Fibroblast of skin of back (primary cell): ENCODE data around the gene TNRC6B. TPM values are rescaled to one million over a fixed set of nuclear protein-coding genes. Genes with fewer than 3 reads are reported as not detected.
A peak's percentile ranks its signal among the peaks of the same experiment; 100 is the strongest.
"Not testable (repeated sequence)": the region's sequence is repeated elsewhere in the genome, so short reads cannot be mapped to it uniquely, and the experiment has no call there.

Experiments
- DNase-seq: peaks from one replicate; pipeline ENCODE4 v3.0.0-alpha.2; 2013
- polyA plus RNA-seq, 2 experiments: library from polyadenylated mRNA; unstranded; fragments of 120-200 nt; gene quantifications; one replicate each; pipeline ENCODE4 v1.2.1, GENCODE V29; 2013; ENCODE audit not compliant: insufficient read length in 2 of 2

TNRC6B gene
- 5.6 TPM for polyA plus RNA-seq (2013, experiment 1 of 2; ENCODE audit: insufficient read length)
- 3.9 TPM for polyA plus RNA-seq (2013, experiment 2 of 2; ENCODE audit: insufficient read length)

GRCh38 chr22:40177738-40178416 is at the start of gene TNRC6B:
Gene TNRC6B, plus strand, starts transcription at chr22:40177925. Its CDS starts 211 bp downstream, at chr22:40178136.
- DNase-seq = peak; percentile 98

- DNase-seq = no peak
These were observed 48.7 kb upstream of the TNRC6B start for GRCh38 chr22:40128989-40129388.

- no peak for DNase-seq
These were observed 40.6 kb upstream of the TNRC6B start for GRCh38 chr22:40137132-40137531.

GRCh38 chr22:40138866-40139265 is 38.9 kb upstream of the TNRC6B start:
- DNase-seq = no peak

GRCh38 chr22:40147388-40148176 is 30.1 kb upstream of the TNRC6B start:
- no peak for DNase-seq

GRCh38 chr22:40153192-40153591 is 24.5 kb upstream of the TNRC6B start:
- no peak for DNase-seq

- no peak for DNase-seq
These were observed 24.0 kb upstream of the TNRC6B start for GRCh38 chr22:40153705-40154104.

- peak; percentile 38 for DNase-seq
These were observed 21.7 kb upstream of the TNRC6B start for GRCh38 chr22:40156001-40156516.

- DNase-seq = not testable (repeated sequence)
These were observed 21.0 kb upstream of the TNRC6B start for GRCh38 chr22:40156682-40157081.

- DNase-seq = no peak
These were observed 20.3 kb upstream of the TNRC6B start for GRCh38 chr22:40157330-40157945.

GRCh38 chr22:40161194-40161593 is 16.5 kb upstream of the TNRC6B start:
- DNase-seq = no peak

GRCh38 chr22:40165537-40165936 is 12.2 kb upstream of the TNRC6B start:
- not testable (repeated sequence) for DNase-seq

GRCh38 chr22:40175611-40176244 is 2.0 kb upstream of the TNRC6B start:
- DNase-seq = no peak

GRCh38 chr22:40176921-40177737 is 596 bp upstream of the TNRC6B start:
- DNase-seq = peak; percentile 71

GRCh38 chr22:40178417-40179409 is 988 bp downstream of the TNRC6B start:
- peak; percentile 81 for DNase-seq

- no peak for DNase-seq
These were observed 1.8 kb downstream of the TNRC6B start for GRCh38 chr22:40179526-40179925.

GRCh38 chr22:40180403-40180802 is 2.7 kb downstream of the TNRC6B start:
- DNase-seq = no peak

GRCh38 chr22:40181323-40181722 is 3.6 kb downstream of the TNRC6B start:
- DNase-seq = no peak

- DNase-seq = peak; percentile 76
These were observed 4.6 kb downstream of the TNRC6B start for GRCh38 chr22:40182231-40182835.

GRCh38 chr22:40183029-40183581 is 5.4 kb downstream of the TNRC6B start:
- peak; percentile 92 for DNase-seq
